ENCODE measurements around the gene MLN.

DNA sequence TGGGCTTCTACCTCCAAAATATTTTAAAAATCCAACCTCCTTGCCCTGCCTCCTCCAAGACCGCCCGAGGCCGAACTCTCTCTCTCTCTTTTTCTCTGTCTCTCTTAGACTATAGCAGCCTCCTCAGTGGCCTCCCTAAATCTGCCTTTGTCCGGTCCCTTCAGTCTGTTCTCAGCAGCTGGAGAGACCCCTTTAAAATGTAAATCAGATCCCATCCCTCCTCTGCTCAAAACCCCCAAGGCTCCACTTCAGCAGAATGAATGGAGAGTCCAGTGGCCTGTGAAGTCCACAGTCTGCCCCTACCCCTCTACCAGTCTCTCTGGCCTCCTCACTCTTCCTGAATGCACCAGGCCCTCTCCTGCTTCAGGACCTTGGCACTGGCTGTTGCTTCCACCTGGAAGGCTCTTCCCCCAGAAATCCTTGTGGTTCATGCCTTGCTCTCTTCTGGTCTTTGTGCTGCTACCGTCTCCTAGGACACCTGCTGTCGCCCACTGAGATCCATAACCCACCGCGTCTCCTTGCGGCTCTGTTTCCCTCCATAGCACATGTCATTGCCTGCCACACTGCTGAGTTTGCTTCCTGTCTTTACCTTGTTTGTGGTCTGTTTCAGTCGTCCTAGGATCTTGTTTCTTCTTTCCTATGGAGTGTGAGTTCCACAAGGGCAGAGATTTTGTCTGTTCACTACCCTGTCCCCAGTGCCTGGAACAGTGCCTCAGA is 6.0 kb downstream of the MLN start:
- TF ChIP-seq, protein P1, sequence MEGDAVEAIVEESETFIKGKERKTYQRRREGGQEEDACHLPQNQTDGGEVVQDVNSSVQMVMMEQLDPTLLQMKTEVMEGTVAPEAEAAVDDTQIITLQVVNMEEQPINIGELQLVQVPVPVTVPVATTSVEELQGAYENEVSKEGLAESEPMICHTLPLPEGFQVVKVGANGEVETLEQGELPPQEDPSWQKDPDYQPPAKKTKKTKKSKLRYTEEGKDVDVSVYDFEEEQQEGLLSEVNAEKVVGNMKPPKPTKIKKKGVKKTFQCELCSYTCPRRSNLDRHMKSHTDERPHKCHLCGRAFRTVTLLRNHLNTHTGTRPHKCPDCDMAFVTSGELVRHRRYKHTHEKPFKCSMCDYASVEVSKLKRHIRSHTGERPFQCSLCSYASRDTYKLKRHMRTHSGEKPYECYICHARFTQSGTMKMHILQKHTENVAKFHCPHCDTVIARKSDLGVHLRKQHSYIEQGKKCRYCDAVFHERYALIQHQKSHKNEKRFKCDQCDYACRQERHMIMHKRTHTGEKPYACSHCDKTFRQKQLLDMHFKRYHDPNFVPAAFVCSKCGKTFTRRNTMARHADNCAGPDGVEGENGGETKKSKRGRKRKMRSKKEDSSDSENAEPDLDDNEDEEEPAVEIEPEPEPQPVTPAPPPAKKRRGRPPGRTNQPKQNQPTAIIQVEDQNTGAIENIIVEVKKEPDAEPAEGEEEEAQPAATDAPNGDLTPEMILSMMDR (IDR thresholded peaks at IDR 0.05), result no peak
- no peak for TF ChIP-seq POLR2A (IDR thresholded peaks at IDR 0.05)

Measured in thyroid gland (tissue), 4 donors.